Psoas muscle (tissue), 8 donors: ENCODE results near the gene RELN. TPM values are rescaled to one million over a fixed set of nuclear protein-coding genes. Genes with fewer than 3 reads are reported as not detected.

Experiments
- ATAC-seq, 4 donors: fragments of 200-7000 bp; cut with Tn5 transposase; one replicate each; pipeline ENCODE4 v1.9.1; 2020; ENCODE audit warnings: moderate library complexity in 3 of 4, mild to moderate bottlenecking in 2 of 4
- DNase-seq, 2 donors: peaks; one replicate each; pipeline ENCODE4 v3.0.0-alpha.2; 2020
- H3K27ac ChIP-seq: fragments of 200-600 bp; one replicate; pipeline ENCODE4 v1.8.0; 2022
- H3K27me3 ChIP-seq, 3 donors: fragments of 200-600 bp in 1 of 3; one replicate each; pipeline versions ENCODE4 v1.6.1 to v1.8.0; 2013 to 2022; ENCODE audit warnings: low read length in 2 of 3, mild to moderate bottlenecking in 2 of 3, moderate library complexity in 1 of 3; ENCODE audit not compliant: insufficient read depth in 3 of 3
- H3K36me3 ChIP-seq, 2 donors: fragments of 200-600 bp in 1 of 2; one replicate each; pipeline versions ENCODE4 v1.6.1 to v1.8.0; 2013 to 2022; ENCODE audit warnings: low read depth in 1 of 2, mild to moderate bottlenecking in 1 of 2, moderate library complexity in 1 of 2; ENCODE audit not compliant: insufficient read depth in 1 of 2
- H3K4me1 ChIP-seq: fragments of 200-600 bp; one replicate; pipeline ENCODE4 v1.8.0; 2022
- H3K4me3 ChIP-seq: fragments of 200-600 bp; one replicate; pipeline ENCODE4 v1.8.0; 2022; ENCODE audit warnings: mild to moderate bottlenecking
- H3K9me3 ChIP-seq: fragments of 200-600 bp; one replicate; pipeline ENCODE4 v1.8.0; 2022
- CTCF ChIP-seq: fragments of 200-600 bp; IDR thresholded peaks from one replicate; pipeline ENCODE4 v1.8.0; 2022; ENCODE audit warnings: antibody characterized with exemption
- WGBS, 3 donors: extraction: QIAGEN DNeasy Blood & Tissue Kit; methylation state at CpG; one replicate each; pipeline versions ENCODE4 v1.1.6 to v1.1.7; 2013; 5-methylcytosine and 5-hydroxymethylcytosine counted together
- intact Hi-C, 2 donors: fragments of 100-400 bp; cut with DNase I; formaldehyde crosslinking; loops; one replicate each; pipeline versions ENCODE4 v1.11.0 to v1.14.2; 2022
- polyA plus RNA-seq, 3 donors: library from polyadenylated mRNA; stranded (reverse); fragments of 200-250 nt; gene quantifications; one replicate each; pipeline ENCODE4 v1.2.3, GENCODE V29; 2013
- total RNA-seq, 4 donors: library from RNA; stranded (reverse); fragmentation: NEBNext Ultra II Directional in 2 of 4; extraction: Animal tissue kit (Norgen Biotek cat#: 25700) in 2 of 4; gene quantifications; one replicate each; pipeline versions ENCODE4 v1.2.1 to v1.2.4, GENCODE V29; 2021 to 2023
- donor health status: healthy with polysubstance abuse.
- donor health status: DM: no; HTN: no; CAD: no; lungs with moderate emphysema.
- donor health status: Bipolar disorder and iron deficiency.
- donor health status: healthy.
- donor health status: DM: yes; HTN: yes; CAD: no.
- donor health status: DM: no; HTN: no; CAD: no.
- donor health status: DM: no; HTN: no; CAD: no.
- donor health status: DM: yes; HTN: yes; CAD: no.

RELN gene
- total and polyA plus RNA-seq, 7 donors = 0.10 to 0.44 (median 0.32) TPM

GRCh38 chr7:103462358-103462757, 527.1 kb downstream of the RELN start:
- intact Hi-C loops = no loop called here
- DNase-seq (no peak), ATAC-seq (no peak)
- Histone ChIP-seq H3K27ac (no peak overlapping the region), H3K4me1 (no peaks in the 10 kb centered on the region), H3K9me3 (no peaks in the 10 kb centered on the region), H3K4me3 (no peak overlapping the region), H3K36me3 (no peaks in the 10 kb centered on the region), H3K27me3 (no peaks in the 10 kb centered on the region)
- 81 to 92% (median 87%) methylated on average over 7 of the region's 7 CpGs for WGBS, 3 donors
- no peak for TF ChIP-seq CTCF

DNA sequence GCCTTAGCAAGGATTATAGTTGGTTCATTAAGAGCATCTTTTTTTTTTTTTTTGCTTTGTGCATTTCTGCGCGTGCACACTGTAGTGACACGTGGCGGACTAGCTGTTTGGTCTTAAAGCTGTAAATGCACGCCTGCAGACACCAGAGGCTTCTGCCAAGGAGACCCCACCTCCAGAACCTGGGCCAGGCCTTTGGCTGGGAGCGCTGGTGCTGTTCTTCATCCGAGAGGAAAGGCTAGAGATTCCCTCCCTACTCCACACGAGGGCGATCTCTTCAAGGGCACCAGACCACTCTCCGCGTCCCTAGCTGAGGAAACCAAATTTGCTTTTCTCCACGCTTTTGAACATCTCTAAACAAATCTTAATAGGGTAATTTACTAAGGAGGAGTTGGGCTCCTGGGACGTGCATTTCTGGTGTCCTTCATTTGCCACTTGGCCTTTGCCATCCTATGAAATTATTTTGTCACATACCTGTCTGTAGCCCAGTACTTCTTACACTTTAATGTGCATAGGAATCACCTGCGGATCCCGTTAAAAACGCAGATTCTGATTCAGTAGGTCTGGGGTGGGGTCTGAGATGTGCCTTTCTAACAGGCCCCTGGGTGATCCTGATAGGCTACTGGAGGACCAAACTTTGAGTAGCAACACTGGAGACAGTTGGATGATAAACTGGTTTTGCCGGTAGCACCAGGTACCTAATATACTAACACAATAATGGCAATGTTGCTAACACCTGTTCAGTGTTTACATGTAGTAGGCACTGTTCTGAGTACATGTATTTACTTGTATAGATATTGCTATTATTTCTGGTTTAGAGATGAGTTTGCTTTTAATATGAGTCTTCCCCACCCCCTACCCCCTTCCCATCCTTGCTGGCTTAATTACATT, 542.1 kb downstream of the RELN start:
- TF ChIP-seq CTCF = peak; percentile 24
- 12 to 16% (median 16%) methylated on average over 17 of the region's 17 CpGs for WGBS, 3 donors
- no peaks in the 10 kb centered on the region for H3K4me1 ChIP-seq
- no peaks in the 10 kb centered on the region for H3K36me3 ChIP-seq
- no peak overlapping the region for H3K4me3 ChIP-seq
- intact Hi-C loops = no loop called here
- no peaks in the 10 kb centered on the region for H3K9me3 ChIP-seq
- DNase-seq = no peak
- H3K27ac ChIP-seq = no peak overlapping the region
- ATAC-seq = no peak
- peaks cover 0 to 60% (median 12%) of the 10 kb centered on the region in 3 donors for H3K27me3 ChIP-seq

DNA sequence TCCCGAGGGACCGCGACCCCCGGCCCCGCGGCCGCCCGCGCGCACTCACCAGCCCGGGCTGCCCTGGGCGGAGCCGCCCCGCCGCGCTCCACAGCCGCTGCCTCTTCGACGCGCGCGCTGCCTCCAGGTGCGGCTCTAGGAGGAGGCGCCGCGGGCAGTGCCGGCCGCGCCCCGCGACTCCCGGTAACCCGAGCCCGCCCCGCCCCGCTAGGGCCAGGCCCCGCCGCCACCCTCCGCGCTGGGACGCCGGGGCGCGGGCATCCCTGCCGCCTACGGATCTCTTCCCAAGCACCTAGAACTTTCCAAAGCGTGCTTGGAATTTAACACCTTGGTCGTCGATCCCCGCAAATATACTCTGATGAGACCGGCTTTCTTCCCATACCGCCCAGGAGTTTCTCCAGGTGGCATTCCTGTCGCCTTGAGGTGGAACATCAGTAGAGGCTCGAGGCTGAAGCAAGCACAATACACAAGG, 543.4 kb downstream of the RELN start, which contains the start of gene SLC26A5:
SLC26A5 (minus strand) TSS at position 159 of the 472 bp plus-strand sequence. CDS start 24,693 bp downstream, outside the sequence.
- Histone ChIP-seq H3K4me3 (peak within 1 kb of the TSS; percentile 45), H3K27ac (no peak within 1 kb of the TSS), H3K9me3 (no peaks in the 10 kb centered on the region), H3K27me3 (peaks cover 0 to 66% (median 12%) of the 10 kb centered on the region in 3 donors), H3K36me3 (no peaks in the 10 kb centered on the region), H3K4me1 (no peaks in the 10 kb centered on the region)
- intact Hi-C loops = no loop called here
- ATAC-seq = no peak
- WGBS, 3 donors = 2 to 3% (median 3%) methylated on average over 28 to 54 of the region's 54 CpGs
- TF ChIP-seq CTCF = no peak
- DNase-seq = no peak

GRCh38 chr7:103445228-103446048, 544.0 kb downstream of the RELN start:
- TF ChIP-seq CTCF = no peak
- ATAC-seq (no peak), DNase-seq (no peak)
- intact Hi-C loops = no loop called here
- Histone ChIP-seq H3K4me1 (no peaks in the 10 kb centered on the region), H3K27ac (no peak overlapping the region), H3K4me3 (peak overlapping the region; percentile 45), H3K9me3 (no peaks in the 10 kb centered on the region), H3K36me3 (no peaks in the 10 kb centered on the region), H3K27me3 (peaks cover 0 to 66% (median 12%) of the 10 kb centered on the region in 3 donors)
- WGBS, 3 donors = 2% methylated on average over 43 to 48 of the region's 48 CpGs
